HepG2 (cell line): ENCODE measurements around the gene ALG8. TPM values are rescaled to one million over a fixed set of nuclear protein-coding genes. Genes with fewer than 3 reads are reported as not detected.

Experiments used
- CBFB ChIP-seq: sonication (generic); formaldehyde crosslinking; IDR thresholded peaks from 2 replicates; pipeline ENCODE4 v1.4.0; 2020; ENCODE audit warnings: missing genetic modification reagents
- GTF2F1 ChIP-seq: fragments of 150-350 bp; IDR thresholded peaks from 2 replicates; pipeline ENCODE4 v1.6.1; 2014; ENCODE audit warnings: low read length
- KAT7 ChIP-seq: IDR thresholded peaks from 2 replicates; pipeline ENCODE4 v1.6.1; 2018; ENCODE audit warnings: borderline replicate concordance, missing compliant biosample characterization
- KAT8 ChIP-seq: IDR thresholded peaks from 2 replicates; pipeline ENCODE4 v1.6.1; 2016; ENCODE audit warnings: missing genetic modification reagents, missing compliant biosample characterization
- NR2F2 ChIP-seq: IDR thresholded peaks from 2 replicates; pipeline ENCODE4 v1.6.1; 2012; ENCODE audit warnings: low read depth, inconsistent platforms, borderline replicate concordance
- POGZ ChIP-seq: sonication (generic); formaldehyde crosslinking; IDR thresholded peaks from 2 replicates; pipeline ENCODE4 v1.4.0; 2020; ENCODE audit warnings: mild to moderate bottlenecking, missing genetic modification reagents
- RCOR2 ChIP-seq: IDR thresholded peaks from 2 replicates; pipeline ENCODE4 v1.6.1; 2016; ENCODE audit warnings: missing biosample characterization, missing genetic modification reagents
- SNAI1 ChIP-seq: sonication (generic); formaldehyde crosslinking; IDR thresholded peaks from 2 replicates; pipeline ENCODE4 v1.5.0; 2020; ENCODE audit warnings: mild to moderate bottlenecking, missing genetic modification reagents, borderline replicate concordance
- STAT5B ChIP-seq: sonication (generic); formaldehyde crosslinking; IDR thresholded peaks from 2 replicates; pipeline ENCODE4 v1.4.0; 2020; ENCODE audit warnings: missing genetic modification reagents
- ZFY ChIP-seq: sonication (generic); formaldehyde crosslinking; IDR thresholded peaks from 2 replicates; pipeline ENCODE4 v1.4.0; 2020; ENCODE audit warnings: missing genetic modification reagents
- ZIK1 ChIP-seq: sonication (generic); formaldehyde crosslinking; IDR thresholded peaks from 2 replicates; pipeline ENCODE4 v1.5.0; 2020; ENCODE audit warnings: mild to moderate bottlenecking, low read depth, missing genetic modification reagents, borderline replicate concordance
- ZKSCAN8 ChIP-seq: IDR thresholded peaks from 2 replicates; pipeline ENCODE4 v1.6.1; 2016; ENCODE audit warnings: borderline replicate concordance, missing genetic modification reagents, missing compliant biosample characterization
- ZNF142 ChIP-seq: sonication (generic); formaldehyde crosslinking; IDR thresholded peaks from 2 replicates; pipeline ENCODE4 v1.4.0; 2020; ENCODE audit warnings: missing genetic modification reagents
- ZNF20 ChIP-seq: sonication (generic); formaldehyde crosslinking; IDR thresholded peaks from 2 replicates; pipeline ENCODE4 v1.4.0; 2020; ENCODE audit warnings: mild to moderate bottlenecking, moderate library complexity, missing genetic modification reagents
- ZNF570 ChIP-seq: sonication (generic); formaldehyde crosslinking; IDR thresholded peaks from 2 replicates; pipeline ENCODE4 v1.4.0; 2020; ENCODE audit warnings: mild to moderate bottlenecking, missing genetic modification reagents, borderline replicate concordance
- ZNF572 ChIP-seq: sonication (generic); formaldehyde crosslinking; IDR thresholded peaks from 2 replicates; pipeline ENCODE4 v1.5.1; 2020; ENCODE audit warnings: mild to moderate bottlenecking, missing genetic modification reagents
- polyA plus RNA-seq, 8 experiments: library from polyadenylated mRNA; depleted of rRNA in 3 of 8; stranded (reverse) in 7 of 8; unstranded in 1 of 8; fragments of >200 nt; fragmentation: Illumina TruSeq in 4 of 8; extraction: Trizol in 4 of 8; gene quantifications; 2 replicates each; pipeline versions ENCODE4 v1.2.1 to v1.2.3, GENCODE V29; 2011 to 2016; ENCODE audit warnings: low read depth in 4 of 8, missing spikeins in 1 of 8, mixed read lengths in 1 of 8; ENCODE audit not compliant: insufficient read depth in 1 of 8
- total RNA-seq, 5 experiments: library from RNA; depleted of rRNA; stranded (reverse); fragments of >200 nt; fragmentation: Illumina TruSeq; extraction: Trizol; gene quantifications; 2 replicates each; pipeline ENCODE4 v1.2.3, GENCODE V29; 2016; ENCODE audit warnings: low read depth in 1 of 5
- TF ChIP-seq, protein P1 (sequence below): sonication (generic); formaldehyde crosslinking; IDR thresholded peaks from 2 replicates; pipeline ENCODE4 v1.4.0; 2020; ENCODE audit warnings: missing genetic modification reagents
- TF ChIP-seq, protein P2 (sequence below): sonication (generic); formaldehyde crosslinking; IDR thresholded peaks from 2 replicates; pipeline ENCODE4 v1.4.0; 2020; ENCODE audit warnings: mild to moderate bottlenecking, missing genetic modification reagents
- TF ChIP-seq, protein P3 (sequence below): sonication (generic); formaldehyde crosslinking; IDR thresholded peaks from 2 replicates; pipeline ENCODE4 v1.8.1; 2023; ENCODE audit warnings: mild to moderate bottlenecking, missing genetic modification reagents

ALG8 gene
- total and polyA plus RNA-seq, 2 of the 13 experiments (the other 11 are each of a cell fraction or from before 2014, with no cell fraction given): 75.8 to 88.0 TPM

GRCh38 chr11:78138694-78139421, 568 bp downstream of the ALG8 start (continued):
- TF ChIP-seq ZNF142 (CRISPR knock-in tag): no peak
- no peak for TF ChIP-seq ZIK1 (CRISPR knock-in tag)
- TF ChIP-seq POGZ (CRISPR knock-in tag): 0 out of 2 replicates have a peak, but pooled peaks have one; percentile 8
- no peak for TF ChIP-seq ZNF570 (CRISPR knock-in tag)
- no peak for TF ChIP-seq STAT5B (CRISPR knock-in tag)
- TF ChIP-seq NR2F2: no peak
- TF ChIP-seq KAT7 (CRISPR knock-in tag): no peak
- no peak for TF ChIP-seq ZNF572 (CRISPR knock-in tag)
- TF ChIP-seq, protein P1, sequence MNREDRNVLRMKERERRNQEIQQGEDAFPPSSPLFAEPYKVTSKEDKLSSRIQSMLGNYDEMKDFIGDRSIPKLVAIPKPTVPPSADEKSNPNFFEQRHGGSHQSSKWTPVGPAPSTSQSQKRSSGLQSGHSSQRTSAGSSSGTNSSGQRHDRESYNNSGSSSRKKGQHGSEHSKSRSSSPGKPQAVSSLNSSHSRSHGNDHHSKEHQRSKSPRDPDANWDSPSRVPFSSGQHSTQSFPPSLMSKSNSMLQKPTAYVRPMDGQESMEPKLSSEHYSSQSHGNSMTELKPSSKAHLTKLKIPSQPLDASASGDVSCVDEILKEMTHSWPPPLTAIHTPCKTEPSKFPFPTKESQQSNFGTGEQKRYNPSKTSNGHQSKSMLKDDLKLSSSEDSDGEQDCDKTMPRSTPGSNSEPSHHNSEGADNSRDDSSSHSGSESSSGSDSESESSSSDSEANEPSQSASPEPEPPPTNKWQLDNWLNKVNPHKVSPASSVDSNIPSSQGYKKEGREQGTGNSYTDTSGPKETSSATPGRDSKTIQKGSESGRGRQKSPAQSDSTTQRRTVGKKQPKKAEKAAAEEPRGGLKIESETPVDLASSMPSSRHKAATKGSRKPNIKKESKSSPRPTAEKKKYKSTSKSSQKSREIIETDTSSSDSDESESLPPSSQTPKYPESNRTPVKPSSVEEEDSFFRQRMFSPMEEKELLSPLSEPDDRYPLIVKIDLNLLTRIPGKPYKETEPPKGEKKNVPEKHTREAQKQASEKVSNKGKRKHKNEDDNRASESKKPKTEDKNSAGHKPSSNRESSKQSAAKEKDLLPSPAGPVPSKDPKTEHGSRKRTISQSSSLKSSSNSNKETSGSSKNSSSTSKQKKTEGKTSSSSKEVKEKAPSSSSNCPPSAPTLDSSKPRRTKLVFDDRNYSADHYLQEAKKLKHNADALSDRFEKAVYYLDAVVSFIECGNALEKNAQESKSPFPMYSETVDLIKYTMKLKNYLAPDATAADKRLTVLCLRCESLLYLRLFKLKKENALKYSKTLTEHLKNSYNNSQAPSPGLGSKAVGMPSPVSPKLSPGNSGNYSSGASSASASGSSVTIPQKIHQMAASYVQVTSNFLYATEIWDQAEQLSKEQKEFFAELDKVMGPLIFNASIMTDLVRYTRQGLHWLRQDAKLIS (CRISPR knock-in tag): no peak
- TF ChIP-seq GTF2F1: no peak
- TF ChIP-seq SNAI1 (CRISPR knock-in tag): 0 out of 2 replicates have a peak, but pooled peaks have one; percentile 35
- TF ChIP-seq RCOR2 (CRISPR knock-in tag): peak; percentile 62; the same call in 1 of the 2 replicates
- no peak for TF ChIP-seq KAT8 (CRISPR knock-in tag)
- no peak for TF ChIP-seq CBFB (CRISPR knock-in tag)
- TF ChIP-seq, protein P2, sequence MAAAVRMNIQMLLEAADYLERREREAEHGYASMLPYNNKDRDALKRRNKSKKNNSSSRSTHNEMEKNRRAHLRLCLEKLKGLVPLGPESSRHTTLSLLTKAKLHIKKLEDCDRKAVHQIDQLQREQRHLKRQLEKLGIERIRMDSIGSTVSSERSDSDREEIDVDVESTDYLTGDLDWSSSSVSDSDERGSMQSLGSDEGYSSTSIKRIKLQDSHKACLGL: no peak
- TF ChIP-seq ZKSCAN8 (CRISPR knock-in tag): peak; percentile 12; the same call in 1 of the 2 replicates
- TF ChIP-seq ZFY (CRISPR knock-in tag): no peak
- TF ChIP-seq, protein P3, sequence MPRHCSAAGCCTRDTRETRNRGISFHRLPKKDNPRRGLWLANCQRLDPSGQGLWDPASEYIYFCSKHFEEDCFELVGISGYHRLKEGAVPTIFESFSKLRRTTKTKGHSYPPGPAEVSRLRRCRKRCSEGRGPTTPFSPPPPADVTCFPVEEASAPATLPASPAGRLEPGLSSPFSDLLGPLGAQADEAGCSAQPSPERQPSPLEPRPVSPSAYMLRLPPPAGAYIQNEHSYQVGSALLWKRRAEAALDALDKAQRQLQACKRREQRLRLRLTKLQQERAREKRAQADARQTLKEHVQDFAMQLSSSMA (CRISPR knock-in tag): 0 out of 2 replicates have a peak, but pooled peaks have one; percentile 22
- peak; percentile 36; the same call in 1 of the 2 replicates for TF ChIP-seq ZNF20 (CRISPR knock-in tag)
